ENCODE measurements around the gene DRGX.

DNA sequence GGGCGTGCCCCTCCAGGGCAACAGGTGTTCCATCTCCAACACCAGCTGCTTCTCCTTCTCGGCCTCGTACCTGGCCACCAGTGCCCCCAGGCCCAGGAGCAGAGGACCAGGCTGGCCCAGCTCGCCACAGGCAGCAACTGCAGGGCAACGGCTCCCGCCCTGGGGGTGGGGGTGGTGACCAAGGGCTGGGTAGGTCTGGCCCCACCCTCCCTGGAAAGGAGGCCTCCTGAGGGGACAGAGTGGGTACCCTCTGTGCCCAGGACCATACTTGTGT is 22.1 kb upstream of the DRGX start:
- TF ChIP-seq, protein P1, sequence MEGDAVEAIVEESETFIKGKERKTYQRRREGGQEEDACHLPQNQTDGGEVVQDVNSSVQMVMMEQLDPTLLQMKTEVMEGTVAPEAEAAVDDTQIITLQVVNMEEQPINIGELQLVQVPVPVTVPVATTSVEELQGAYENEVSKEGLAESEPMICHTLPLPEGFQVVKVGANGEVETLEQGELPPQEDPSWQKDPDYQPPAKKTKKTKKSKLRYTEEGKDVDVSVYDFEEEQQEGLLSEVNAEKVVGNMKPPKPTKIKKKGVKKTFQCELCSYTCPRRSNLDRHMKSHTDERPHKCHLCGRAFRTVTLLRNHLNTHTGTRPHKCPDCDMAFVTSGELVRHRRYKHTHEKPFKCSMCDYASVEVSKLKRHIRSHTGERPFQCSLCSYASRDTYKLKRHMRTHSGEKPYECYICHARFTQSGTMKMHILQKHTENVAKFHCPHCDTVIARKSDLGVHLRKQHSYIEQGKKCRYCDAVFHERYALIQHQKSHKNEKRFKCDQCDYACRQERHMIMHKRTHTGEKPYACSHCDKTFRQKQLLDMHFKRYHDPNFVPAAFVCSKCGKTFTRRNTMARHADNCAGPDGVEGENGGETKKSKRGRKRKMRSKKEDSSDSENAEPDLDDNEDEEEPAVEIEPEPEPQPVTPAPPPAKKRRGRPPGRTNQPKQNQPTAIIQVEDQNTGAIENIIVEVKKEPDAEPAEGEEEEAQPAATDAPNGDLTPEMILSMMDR (IDR thresholded peaks at IDR 0.05), result no peak
- TF ChIP-seq POLR2A (IDR thresholded peaks at IDR 0.05; ENCODE audit: low read depth) (no peak), EP300 (IDR thresholded peaks at IDR 0.05) (no peak)

Measured in esophagus muscularis mucosa (tissue), 4 donors.